CD4-positive, alpha-beta T cell (primary cell): ENCODE results near the gene GRIN3A. TPM values are rescaled to one million over a fixed set of nuclear protein-coding genes. Genes with fewer than 3 reads are reported as not detected.
A peak's percentile ranks its signal among the peaks of the same experiment; 100 is the strongest.

Experiments
- ATAC-seq: fragments of 200-7000 bp; cut with Tn5 transposase; one replicate; pipeline ENCODE4 v1.10.0; 2022; ENCODE audit warnings: mild to moderate bottlenecking; ENCODE audit not compliant: poor library complexity
- CTCF ChIA-PET: fragments of 350-600 bp; sonication (Branson Sonifier 250); formaldehyde crosslinking; loops from one replicate; lab custom pipeline; 2021; ENCODE audit warnings: antibody characterized with exemption, inconsistent platforms; lab: Charles Lee
- POLR2A ChIA-PET: fragments of 350-600 bp; sonication (Branson Sonifier 250); formaldehyde crosslinking; loops from one replicate; lab custom pipeline; 2021; ENCODE audit warnings: antibody characterized with exemption, inconsistent platforms; lab: Charles Lee
- DNase-seq, 14 experiments: peaks; one replicate each; pipeline ENCODE4 v3.0.0-alpha.2; 2013 to 2020; ENCODE audit warnings: mixed read lengths in 2 of 14
- H3K27ac ChIP-seq, 2 donors: one replicate each; pipeline versions ENCODE4 v1.5.1 to v1.7.0; 2013; ENCODE audit warnings: low read length in 2 of 2, low read depth in 1 of 2, mild to moderate bottlenecking in 1 of 2
- H3K27me3 ChIP-seq, 2 experiments: 1 replicate in 1 of 2; 2 replicates in 1 of 2; pipeline versions ENCODE4 v1.6.1 to v1.7.0; 2013; ENCODE audit warnings: low read length in 2 of 2, control low read depth in 1 of 2, mild to moderate bottlenecking in 1 of 2, moderate library complexity in 1 of 2; ENCODE audit not compliant: insufficient read depth in 2 of 2, control insufficient read depth in 1 of 2
- H3K36me3 ChIP-seq: one replicate; pipeline ENCODE4 v1.6.1; 2013; ENCODE audit warnings: low read length, control low read depth; ENCODE audit not compliant: insufficient read depth
- H3K4me1 ChIP-seq: one replicate; pipeline ENCODE4 v1.6.1; 2013; ENCODE audit warnings: low read length, control low read depth; ENCODE audit not compliant: insufficient read depth
- H3K4me3 ChIP-seq: one replicate; pipeline ENCODE4 v1.5.1; 2013; ENCODE audit warnings: mild to moderate bottlenecking, low read length, moderate library complexity
- H3K9me3 ChIP-seq, 2 experiments: 1 replicate in 1 of 2; 2 replicates in 1 of 2; pipeline versions ENCODE4 v1.6.1 to v1.7.0; 2013; ENCODE audit warnings: low read length in 2 of 2, mild to moderate bottlenecking in 2 of 2, control low read depth in 1 of 2, moderate library complexity in 1 of 2; ENCODE audit not compliant: control insufficient read depth in 1 of 2, insufficient read depth in 1 of 2
- H3K27ac Mint-ChIP-seq: one replicate; pipeline ENCODE4 v1.8.0; 2020; ENCODE audit warnings: mixed read lengths
- H3K27me3 Mint-ChIP-seq: one replicate; pipeline ENCODE4 v1.8.0; 2021; ENCODE audit warnings: mixed read lengths
- H3K36me3 Mint-ChIP-seq: one replicate; pipeline ENCODE4 v1.8.0; 2021; ENCODE audit warnings: low read depth, mixed read lengths
- H3K4me1 Mint-ChIP-seq: one replicate; pipeline ENCODE4 v1.8.0; 2021; ENCODE audit warnings: low read depth, mixed read lengths
- H3K4me3 Mint-ChIP-seq: one replicate; pipeline ENCODE4 v1.8.0; 2020; ENCODE audit warnings: mild to moderate bottlenecking, mixed read lengths
- H3K9me3 Mint-ChIP-seq: one replicate; pipeline ENCODE4 v1.8.0; 2020; ENCODE audit warnings: mixed read lengths
- CTCF ChIP-seq: fragments of 200-600 bp; IDR thresholded peaks from one replicate; pipeline ENCODE4 v1.8.0; 2022; ENCODE audit warnings: antibody characterized with exemption, mild to moderate bottlenecking
- intact Hi-C, 2 experiments: fragments of 100-400 bp; cut with DNase I in 1 of 2; cut with micrococcal nuclease in 1 of 2; formaldehyde crosslinking; loops; one replicate each; pipeline versions ENCODE4 v1.15.1 to v1.9.0; 2023 to 2025; cut with DNase I, micrococcal nuclease
- total RNA-seq, 174 experiments: library from RNA in 2 of 174; stranded (reverse) in 2 of 174; gene quantifications; one replicate each; pipeline ENCODE4 v1.2.3 and lab custom pipeline; 2021 to 2026

The GRIN3A gene
- total RNA-seq, 2 experiments from 2014 or later = 0.03 TPM; not detected in 1

- ATAC-seq = no peak
- no peak overlapping the region for H3K27ac ChIP-seq
- no peaks in the 10 kb centered on the region for H3K27me3 Mint-ChIP-seq
- H3K4me3 Mint-ChIP-seq = no peak overlapping the region
- H3K9me3 Mint-ChIP-seq = no peaks in the 10 kb centered on the region
- no peaks in the 10 kb centered on the region for H3K9me3 ChIP-seq
- H3K4me1 Mint-ChIP-seq = peaks cover 54% of the 10 kb centered on the region
- peak overlapping the region; percentile 91 for H3K27ac Mint-ChIP-seq
- peaks cover 30% of the 10 kb centered on the region for H3K36me3 ChIP-seq
- H3K36me3 Mint-ChIP-seq = peaks cover 54% of the 10 kb centered on the region
- CTCF ChIA-PET = interaction anchor here (0.6 to 0.8 kb wide), 3 partner anchors 19 to 165 kb away, joined by 3 read pairs; no protein-coding TSS in a partner anchor
- peak in 9 of 14 experiments; percentile 9 to 64 (median 32) for DNase-seq
- intact Hi-C loops = loop anchor here (2.0 kb wide), 2 partner anchors 32 to 34 kb away; partner anchors contain the start of gene RNF20 (in 1 of the 2)
- H3K27me3 ChIP-seq = no peaks in the 10 kb centered on the region
- peak; percentile 60 for TF ChIP-seq CTCF
- POLR2A ChIA-PET = interaction anchor here (1.2 kb wide), 1 partner anchor 169 kb away, joined by 3 read pairs; the partner anchor contains the start of genes MRPL50 and ZNF189
- peaks cover 25% of the 10 kb centered on the region for H3K4me1 ChIP-seq
- H3K4me3 ChIP-seq = no peak overlapping the region
Observed at GRCh38 chr9:101566904-101567724, 171.3 kb downstream of the GRIN3A start.

GRCh38 chr9:101564252-101564651 is 174.2 kb downstream of the GRIN3A start:
- Histone ChIP-seq H3K36me3 (peaks cover 48% of the 10 kb centered on the region), H3K4me3 (no peak overlapping the region), H3K27me3 (no peaks in the 10 kb centered on the region), H3K27ac (no peak overlapping the region), H3K9me3 (no peaks in the 10 kb centered on the region), H3K4me1 (peaks cover 1% of the 10 kb centered on the region)
- Mint-ChIP-seq H3K4me3 (no peak overlapping the region), H3K27ac (no peak overlapping the region), H3K36me3 (peaks cover 83% of the 10 kb centered on the region), H3K27me3 (no peaks in the 10 kb centered on the region), H3K9me3 (peaks cover 3% of the 10 kb centered on the region), H3K4me1 (peaks cover 47% of the 10 kb centered on the region)
- intact Hi-C loops = no loop called here
- ChIA-PET POLR2A (no interaction called here), CTCF (no interaction called here)
- TF ChIP-seq CTCF = no peak
- ATAC-seq (no peak), DNase-seq (no peak)

DNA sequence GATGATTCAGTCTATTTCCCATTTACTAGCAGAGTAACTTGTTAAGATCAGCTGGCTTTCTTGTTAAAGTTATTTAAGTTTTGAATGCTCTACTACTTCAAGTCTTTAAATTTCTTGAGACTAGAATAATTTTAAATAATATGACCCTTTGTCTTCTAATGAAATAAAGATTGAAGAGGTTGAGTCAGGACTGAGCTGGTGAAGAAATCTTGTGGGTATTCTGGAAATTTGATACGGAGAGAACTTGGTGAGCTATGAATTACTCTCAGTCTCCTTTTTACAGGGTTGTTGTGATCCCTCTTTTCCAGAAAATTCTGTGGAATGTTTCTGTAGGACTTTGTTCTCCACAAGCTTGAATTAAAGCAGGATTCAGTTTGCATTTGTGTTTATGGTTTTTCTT is 175.5 kb downstream of the GRIN3A start:
- Histone ChIP-seq H3K9me3 (no peaks in the 10 kb centered on the region), H3K4me1 (no peaks in the 10 kb centered on the region), H3K4me3 (no peak overlapping the region), H3K36me3 (peaks cover 55% of the 10 kb centered on the region), H3K27ac (no peak overlapping the region), H3K27me3 (no peaks in the 10 kb centered on the region)
- ChIA-PET CTCF (interaction anchor here (1.6 kb wide), 1 partner anchor 33 kb away, joined by 4 read pairs; no protein-coding TSS in a partner anchor), POLR2A (interaction anchor here (1.6 kb wide), 1 partner anchor 10 kb away, joined by 3 read pairs; no protein-coding TSS in a partner anchor)
- ATAC-seq = no peak
- no peak for DNase-seq
- H3K36me3 Mint-ChIP-seq = peaks cover 95% of the 10 kb centered on the region
- no peaks in the 10 kb centered on the region for H3K27me3 Mint-ChIP-seq
- H3K9me3 Mint-ChIP-seq = peaks cover 5% of the 10 kb centered on the region
- intact Hi-C loops = no loop called here
- H3K4me3 Mint-ChIP-seq = no peak overlapping the region
- peaks cover 45% of the 10 kb centered on the region for H3K4me1 Mint-ChIP-seq
- TF ChIP-seq CTCF = no peak
- no peak overlapping the region for H3K27ac Mint-ChIP-seq
